ENCODE results near the gene TMEM260.
"Not testable (repeated sequence)": the region's sequence is repeated elsewhere in the genome, so short reads cannot be mapped to it uniquely, and the experiment has no call there.

TMEM260 gene

GRCh38 chr14:56666294-56666693 is 86.7 kb downstream of the TMEM260 start:
- TF ChIP-seq GABPA (IDR thresholded peaks at IDR 0.05; ENCODE audit: low read depth) (no peak), SPI1 (IDR thresholded peaks at IDR 0.05; ENCODE audit: borderline replicate concordance, low read depth) (no peak), CTCF (IDR thresholded peaks at IDR 0.05; ENCODE audit: insufficient read depth, low read length) (no peak), REST (IDR thresholded peaks at IDR 0.05; ENCODE audit: insufficient replicate concordance, low read depth) (no peak), POLR2AphosphoS5 (IDR thresholded peaks at IDR 0.05; ENCODE audit: low read depth) (no peak)
- Histone ChIP-seq H3K4me3 (replicated peaks; ENCODE audit: insufficient read depth, low read length) (no peak overlapping the region), H3K27me3 (ENCODE audit: insufficient read depth, poor library complexity, severe bottlenecking) (no peaks in the 10 kb centered on the region), H3K27ac (replicated peaks) (no peak overlapping the region)
- DNase-seq (ENCODE audit: low read depth in 1 of 2, low spot score in 1 of 2): no peak

GRCh38 chr14:56666716-56667115 is 87.1 kb downstream of the TMEM260 start:
- Histone ChIP-seq H3K27ac (replicated peaks) (no peak overlapping the region), H3K4me3 (replicated peaks; ENCODE audit: insufficient read depth, low read length) (no peak overlapping the region), H3K27me3 (ENCODE audit: insufficient read depth, poor library complexity, severe bottlenecking) (no peaks in the 10 kb centered on the region)
- TF ChIP-seq GABPA (IDR thresholded peaks at IDR 0.05; ENCODE audit: low read depth): no peak
- TF ChIP-seq REST (IDR thresholded peaks at IDR 0.05; ENCODE audit: insufficient replicate concordance, low read depth): no peak
- no peak for TF ChIP-seq SPI1 (IDR thresholded peaks at IDR 0.05; ENCODE audit: borderline replicate concordance, low read depth)
- no peak for TF ChIP-seq POLR2AphosphoS5 (IDR thresholded peaks at IDR 0.05; ENCODE audit: low read depth)
- no peak for TF ChIP-seq CTCF (IDR thresholded peaks at IDR 0.05; ENCODE audit: insufficient read depth, low read length)
- no peak for DNase-seq (ENCODE audit: low read depth in 1 of 2, low spot score in 1 of 2)

- DNase-seq (ENCODE audit: low read depth in 1 of 2, low spot score in 1 of 2); H3K4me3 ChIP-seq (replicated peaks; ENCODE audit: insufficient read depth, low read length); H3K27me3 ChIP-seq (ENCODE audit: insufficient read depth, poor library complexity, severe bottlenecking); H3K27ac ChIP-seq (replicated peaks): not testable (repeated sequence)
Observed at GRCh38 chr14:56667290-56667689, 87.7 kb downstream of the TMEM260 start.

GRCh38 chr14:56676042-56676441 is 96.4 kb downstream of the TMEM260 start:
- Histone ChIP-seq H3K4me3 (replicated peaks; ENCODE audit: insufficient read depth, low read length) (no peak overlapping the region), H3K27me3 (ENCODE audit: insufficient read depth, poor library complexity, severe bottlenecking) (no peaks in the 10 kb centered on the region), H3K27ac (replicated peaks) (no peak overlapping the region)
- no peak for DNase-seq (ENCODE audit: low read depth in 1 of 2, low spot score in 1 of 2)
- TF ChIP-seq CTCF (IDR thresholded peaks at IDR 0.05; ENCODE audit: insufficient read depth, low read length): no peak
- TF ChIP-seq GABPA (IDR thresholded peaks at IDR 0.05; ENCODE audit: low read depth): no peak
- no peak for TF ChIP-seq SPI1 (IDR thresholded peaks at IDR 0.05; ENCODE audit: borderline replicate concordance, low read depth)
- no peak for TF ChIP-seq POLR2AphosphoS5 (IDR thresholded peaks at IDR 0.05; ENCODE audit: low read depth)
- no peak for TF ChIP-seq REST (IDR thresholded peaks at IDR 0.05; ENCODE audit: insufficient replicate concordance, low read depth)
